Keratinocyte (primary cell): ENCODE results near the gene DDIAS. TPM values are rescaled to one million over a fixed set of nuclear protein-coding genes. Genes with fewer than 3 reads are reported as not detected.
A peak's percentile ranks its signal among the peaks of the same experiment; 100 is the strongest.

Source experiments
- DNase-seq: peaks from one replicate; pipeline ENCODE4 v3.0.0-alpha.2; 2011; ENCODE audit warnings: low read depth, missing footprints, low spot score
- FAIRE-seq: peaks from 2 replicates; lab custom pipeline; 2011; peaks lifted over from hg19 to GRCh38; lab: Jason Lieb, UNC
- H2AFZ ChIP-seq: 2 replicates; pipeline ENCODE4 v1.6.0; 2012; ENCODE audit warnings: low read length, control low read depth, inconsistent platforms; ENCODE audit not compliant: control insufficient read depth
- H3K27ac ChIP-seq: 2 replicates; pipeline ENCODE4 v1.5.1; 2011; ENCODE audit warnings: low read length; ENCODE audit not compliant: control insufficient read depth, insufficient read depth
- H3K27me3 ChIP-seq: 3 replicates; pipeline ENCODE4 v1.6.0; 2011; ENCODE audit warnings: low read length; ENCODE audit not compliant: control insufficient read depth, insufficient read depth; ENCODE audit errors: extremely low read depth
- H3K36me3 ChIP-seq, 2 experiments: 2 replicates in 1 of 2; 3 replicates in 1 of 2; pipeline ENCODE4 v1.5.1; 2011; ENCODE audit warnings: low read length in 2 of 2, mild to moderate bottlenecking in 1 of 2; ENCODE audit not compliant: control insufficient read depth in 2 of 2, insufficient read depth in 2 of 2; ENCODE audit errors: extremely low read depth in 1 of 2
- H3K4me1 ChIP-seq: 3 replicates; pipeline ENCODE4 v1.5.1; 2011; ENCODE audit warnings: low read length; ENCODE audit not compliant: control insufficient read depth, insufficient read depth; ENCODE audit errors: extremely low read depth
- H3K4me2 ChIP-seq: 3 replicates; pipeline ENCODE4 v1.6.0; 2011; ENCODE audit warnings: low read depth, low read length; ENCODE audit not compliant: control insufficient read depth, insufficient read depth; ENCODE audit errors: extremely low read depth
- H3K4me3 ChIP-seq, 3 experiments: fragments of 200-600 bp in 1 of 3; sonication (generic) in 1 of 3; 2 replicates in 2 of 3; 3 replicates in 1 of 3; pipeline ENCODE4 v1.5.1; 2011 to 2016; ENCODE audit warnings: low read length in 3 of 3, mild to moderate bottlenecking in 3 of 3, control low read depth in 2 of 3, inconsistent platforms in 1 of 3, low read depth in 1 of 3, mixed read lengths in 1 of 3, mixed run types in 1 of 3, moderate library complexity in 1 of 3; ENCODE audit not compliant: control insufficient read depth in 2 of 3, insufficient read depth in 2 of 3; ENCODE audit errors: extremely low read depth in 1 of 3
- H3K79me2 ChIP-seq: 2 replicates; pipeline ENCODE4 v1.6.0; 2012; ENCODE audit warnings: low read length; ENCODE audit not compliant: control insufficient read depth, insufficient read depth
- H3K9ac ChIP-seq: 3 replicates; pipeline ENCODE4 v1.6.0; 2011; ENCODE audit warnings: low read length; ENCODE audit not compliant: control insufficient read depth, insufficient read depth; ENCODE audit errors: extremely low read depth
- H3K9me1 ChIP-seq: 3 replicates; pipeline ENCODE4 v1.6.0; 2011; ENCODE audit warnings: low read length; ENCODE audit not compliant: control insufficient read depth, insufficient read depth; ENCODE audit errors: extremely low read depth
- H3K9me3 ChIP-seq: 2 replicates; pipeline ENCODE4 v1.5.1; 2012; ENCODE audit warnings: low read depth, low read length; ENCODE audit not compliant: control insufficient read depth
- H4K20me1 ChIP-seq: 3 replicates; pipeline ENCODE4 v1.6.0; 2011; ENCODE audit warnings: low read length; ENCODE audit not compliant: control insufficient read depth, insufficient read depth; ENCODE audit errors: extremely low read depth
- EZH2 ChIP-seq: IDR thresholded peaks from one replicate; pipeline ENCODE4 v1.6.1; 2012; ENCODE audit warnings: inconsistent platforms, mild to moderate bottlenecking, low read length, moderate library complexity
- dilution Hi-C: fragments of 300-500 bp; cut with MboI; formaldehyde crosslinking; loops from one replicate; pipeline ENCODE4 v1.7.0; 2020; ENCODE audit warnings: low sequenced_read_pairs; ENCODE audit not compliant: extremely low pct_ligation_motif_present
- polyA plus RNA-seq, 5 experiments: library from polyadenylated mRNA; depleted of rRNA in 3 of 5; stranded (reverse) in 3 of 5; stranded (forward) in 1 of 5; unstranded in 1 of 5; fragments of >200 nt; gene quantifications; 1 replicate in 1 of 5; 2 replicates in 3 of 5; 3 replicates in 1 of 5; pipeline versions ENCODE4 v1.2.1 to v1.2.3, GENCODE V29; 2011 to 2012; ENCODE audit warnings: missing spikeins in 2 of 5, low read depth in 1 of 5, low replicate concordance in 1 of 5
- TF ChIP-seq, protein P1 (sequence below), 3 experiments: IDR thresholded peaks in 1 of 3; conservative IDR thresholded peaks in 1 of 3; optimal IDR thresholded peaks in 1 of 3; 2 replicates in 2 of 3; 3 replicates in 1 of 3; pipeline versions ENCODE3 to v1.5.1; 2011; ENCODE audit warnings: low read length in 3 of 3, mild to moderate bottlenecking in 3 of 3, moderate library complexity in 2 of 3, control low read depth in 1 of 3, inconsistent platforms in 1 of 3; ENCODE audit not compliant: insufficient read depth in 2 of 3; ENCODE audit errors: extremely low read depth in 1 of 3

The DDIAS gene
- polyA plus RNA-seq, 1 donor (not counting 4 experiments of a cell fraction or from before 2014, with no cell fraction given), result 8.7 TPM

- no peak overlapping the region for H3K9ac ChIP-seq
- H3K9me1 ChIP-seq, result no peaks in the 10 kb centered on the region
- H3K27ac ChIP-seq, result no peak overlapping the region
- no peak for DNase-seq
- dilution Hi-C loops, result no loop called here
- H3K79me2 ChIP-seq, result peaks cover 15% of the 10 kb centered on the region
- no peak for FAIRE-seq
- H3K27me3 ChIP-seq, result no peaks in the 10 kb centered on the region
- H3K4me3 ChIP-seq, result no peak overlapping the region
- H3K4me2 ChIP-seq, result no peak overlapping the region
- no peak overlapping the region for H2AFZ ChIP-seq
- peaks cover 16% of the 10 kb centered on the region for H3K4me1 ChIP-seq
- no peaks in the 10 kb centered on the region for H3K36me3 ChIP-seq
- no peaks in the 10 kb centered on the region for H4K20me1 ChIP-seq
- no peaks in the 10 kb centered on the region for H3K9me3 ChIP-seq
- no peak for TF ChIP-seq EZH2
- TF ChIP-seq, protein P1, sequence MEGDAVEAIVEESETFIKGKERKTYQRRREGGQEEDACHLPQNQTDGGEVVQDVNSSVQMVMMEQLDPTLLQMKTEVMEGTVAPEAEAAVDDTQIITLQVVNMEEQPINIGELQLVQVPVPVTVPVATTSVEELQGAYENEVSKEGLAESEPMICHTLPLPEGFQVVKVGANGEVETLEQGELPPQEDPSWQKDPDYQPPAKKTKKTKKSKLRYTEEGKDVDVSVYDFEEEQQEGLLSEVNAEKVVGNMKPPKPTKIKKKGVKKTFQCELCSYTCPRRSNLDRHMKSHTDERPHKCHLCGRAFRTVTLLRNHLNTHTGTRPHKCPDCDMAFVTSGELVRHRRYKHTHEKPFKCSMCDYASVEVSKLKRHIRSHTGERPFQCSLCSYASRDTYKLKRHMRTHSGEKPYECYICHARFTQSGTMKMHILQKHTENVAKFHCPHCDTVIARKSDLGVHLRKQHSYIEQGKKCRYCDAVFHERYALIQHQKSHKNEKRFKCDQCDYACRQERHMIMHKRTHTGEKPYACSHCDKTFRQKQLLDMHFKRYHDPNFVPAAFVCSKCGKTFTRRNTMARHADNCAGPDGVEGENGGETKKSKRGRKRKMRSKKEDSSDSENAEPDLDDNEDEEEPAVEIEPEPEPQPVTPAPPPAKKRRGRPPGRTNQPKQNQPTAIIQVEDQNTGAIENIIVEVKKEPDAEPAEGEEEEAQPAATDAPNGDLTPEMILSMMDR (optimal IDR thresholded peaks at IDR 0.05 in 1 of 3, IDR thresholded peaks at IDR 0.05 in 1 of 3, conservative IDR thresholded peaks at IDR 0.05 in 1 of 3; ENCODE audit: extremely low read depth in 1 of 3, insufficient read depth in 2 of 3, low read length in 3 of 3), result no peak
Observed at GRCh38 chr11:82898241-82898640, 3.3 kb upstream of the DDIAS start.

- peak overlapping the region; percentile 75 for H3K9ac ChIP-seq
- no peaks in the 10 kb centered on the region for H4K20me1 ChIP-seq
- TF ChIP-seq EZH2, result no peak
- TF ChIP-seq, protein P1 (optimal IDR thresholded peaks at IDR 0.05 in 1 of 3, IDR thresholded peaks at IDR 0.05 in 1 of 3, conservative IDR thresholded peaks at IDR 0.05 in 1 of 3; ENCODE audit: extremely low read depth in 1 of 3, insufficient read depth in 2 of 3, low read length in 3 of 3), result no peak
- H3K9me3 ChIP-seq, result no peaks in the 10 kb centered on the region
- H2AFZ ChIP-seq, result peak overlapping the region; percentile 98
- DNase-seq (no peak), FAIRE-seq (no peak)
- H3K79me2 ChIP-seq, result peaks cover 15% of the 10 kb centered on the region
- no peaks in the 10 kb centered on the region for H3K36me3 ChIP-seq
- H3K4me2 ChIP-seq, result peak overlapping the region; percentile 92
- H3K27me3 ChIP-seq, result no peaks in the 10 kb centered on the region
- H3K4me3 ChIP-seq, result peak overlapping the region in 2 of 3 experiments; percentile 89 to 91
- H3K27ac ChIP-seq, result no peak overlapping the region
- H3K4me1 ChIP-seq, result peaks cover 23% of the 10 kb centered on the region
- no peaks in the 10 kb centered on the region for H3K9me1 ChIP-seq
- dilution Hi-C loops, result no loop called here
Observed at GRCh38 chr11:82899186-82899820, 2.2 kb upstream of the DDIAS start.
